HCT116 (cell line): ENCODE results near the gene CPN2. TPM values are rescaled to one million over a fixed set of nuclear protein-coding genes. Genes with fewer than 3 reads are reported as not detected.
A peak's percentile ranks its signal among the peaks of the same experiment; 100 is the strongest.

Experiments used
- ATAC-seq: fragments of 200-7000 bp; cut with Tn5 transposase; 2 replicates; pipeline ENCODE4 v1.9.1; 2020; ENCODE audit warnings: mild to moderate bottlenecking, moderate library complexity
- BruUV-seq: library from RNA; stranded (reverse); fragments of 400-500 nt; replicated peaks from 2 replicates; lab custom pipeline; 2021; lab: Mats Ljungman, UMichigan
- CTCF ChIA-PET: fragments of 300-600 bp; sonication (Branson Sonifier 250); formaldehyde crosslinking; loops from one replicate; lab custom pipeline; 2021; ENCODE audit warnings: antibody characterized with exemption; lab: Charles Lee
- POLR2A ChIA-PET: fragments of 300-600, 350-600 bp; sonication (Branson Sonifier 250); formaldehyde crosslinking; loops from one replicate; lab custom pipeline; 2021; ENCODE audit warnings: antibody characterized with exemption; lab: Charles Lee
- RAD21 ChIA-PET, 2 experiments: fragments of 300-600 bp; sonication (Branson Sonifier 250); formaldehyde crosslinking; loops; one replicate each; lab custom pipeline; 2023; ENCODE audit warnings: low total read pairs in 2 of 2; ENCODE audit not compliant: uncharacterized antibody in 2 of 2, unreplicated experiment in 2 of 2, low non-redundant PET in 1 of 2; lab: Charles Lee
- DNase-seq: peaks from one replicate; pipeline ENCODE4 v3.0.0-alpha.2; 2010; ENCODE audit warnings: low read depth, low spot score
- H2AFZ ChIP-seq: fragments of 200-600 bp; shearing (Covaris generic), sonication (generic); 2 replicates; pipeline ENCODE4 v1.6.1; 2017; ENCODE audit warnings: low read depth, mixed run types, mixed read lengths, antibody characterized with exemption, low read length; ENCODE audit not compliant: poor library complexity, severe bottlenecking
- H3K27ac ChIP-seq: 2 replicates; pipeline ENCODE4 v1.5.1; 2012; ENCODE audit warnings: low read depth, low read length
- H3K27me3 ChIP-seq: fragments of 200-600 bp; sonication (generic); 2 replicates; pipeline ENCODE4 v1.6.1; 2016; ENCODE audit warnings: mixed run types, low read length, mixed read lengths; ENCODE audit not compliant: insufficient read depth
- H3K36me3 ChIP-seq, 2 experiments: fragments of 200-500 bp in 1 of 2; fragments of 200-600 bp in 1 of 2; sonication (Bioruptor generic) in 1 of 2; sonication (generic) in 1 of 2; 2 replicates each; pipeline versions ENCODE4 v1.5.1 to v1.6.1; 2014 to 2016; ENCODE audit warnings: low read length in 2 of 2, inconsistent platforms in 1 of 2, mixed read lengths in 1 of 2, mixed run types in 1 of 2; ENCODE audit not compliant: insufficient read depth in 2 of 2, control insufficient read depth in 1 of 2
- H3K4me1 ChIP-seq, 2 experiments: fragments of 200-600 bp in 1 of 2; sonication (generic) in 1 of 2; 2 replicates each; pipeline versions ENCODE4 v1.5.1 to v1.6.1; 2012 to 2017; ENCODE audit warnings: low read length in 2 of 2, inconsistent platforms in 1 of 2, mild to moderate bottlenecking in 1 of 2, mixed read lengths in 1 of 2, mixed run types in 1 of 2, moderate library complexity in 1 of 2; ENCODE audit not compliant: insufficient read depth in 2 of 2, control insufficient read depth in 1 of 2
- H3K4me2 ChIP-seq: fragments of 200-600 bp; sonication (generic); 2 replicates; pipeline ENCODE4 v1.6.1; 2017; ENCODE audit warnings: mixed run types, low read length, mixed read lengths
- H3K4me3 ChIP-seq, 2 experiments: fragments of 200-600 bp in 1 of 2; sonication (generic) in 1 of 2; replicated peaks in 1 of 2; 2 replicates each; pipeline ENCODE4 v1.5.1; 2011 to 2016; ENCODE audit warnings: low read length in 2 of 2, control low read depth in 1 of 2, low read depth in 1 of 2, mild to moderate bottlenecking in 1 of 2, mixed read lengths in 1 of 2, mixed run types in 1 of 2
- H3K79me2 ChIP-seq: fragments of 200-600 bp; sonication (generic); 2 replicates; pipeline ENCODE4 v1.6.1; 2017; ENCODE audit warnings: mild to moderate bottlenecking, mixed run types, low read length, moderate library complexity, mixed read lengths; ENCODE audit not compliant: insufficient read depth
- H3K9ac ChIP-seq: fragments of 200-600 bp; sonication (generic); 2 replicates; pipeline ENCODE4 v1.6.1; 2016; ENCODE audit warnings: low read length, mixed read lengths
- H3K9me2 ChIP-seq: fragments of 200-600 bp; sonication (generic), shearing (Covaris generic); 2 replicates; pipeline ENCODE4 v1.6.1; 2017; ENCODE audit warnings: mixed run types, mild to moderate bottlenecking, moderate library complexity; ENCODE audit not compliant: insufficient read depth
- H3K9me3 ChIP-seq, 2 experiments: fragments of 200-500 bp in 1 of 2; fragments of 200-600 bp in 1 of 2; sonication (Bioruptor generic) in 1 of 2; sonication (generic) in 1 of 2; 2 replicates each; pipeline ENCODE4 v1.6.1; 2014 to 2017; ENCODE audit warnings: low read length in 2 of 2, mixed read lengths in 2 of 2, inconsistent platforms in 1 of 2, low read depth in 1 of 2, mild to moderate bottlenecking in 1 of 2, mixed run types in 1 of 2, moderate library complexity in 1 of 2; ENCODE audit not compliant: control insufficient read depth in 1 of 2, insufficient read depth in 1 of 2
- H4K20me1 ChIP-seq: fragments of 200-600 bp; sonication (generic), shearing (Covaris generic); 2 replicates; pipeline ENCODE4 v1.6.1; 2017; ENCODE audit warnings: mixed run types, mild to moderate bottlenecking, moderate library complexity; ENCODE audit not compliant: insufficient read depth
- CBX3 ChIP-seq: IDR thresholded peaks from 2 replicates; pipeline ENCODE4 v1.6.1; 2012; ENCODE audit warnings: low read depth
- CEBPB ChIP-seq: IDR thresholded peaks from 2 replicates; pipeline ENCODE4 v1.6.1; 2012; ENCODE audit warnings: low read depth
- EGR1 ChIP-seq: IDR thresholded peaks from 2 replicates; pipeline ENCODE4 v1.6.1; 2012; ENCODE audit warnings: low read depth
- ELF1 ChIP-seq: IDR thresholded peaks from 2 replicates; pipeline ENCODE4 v1.6.1; 2012; ENCODE audit warnings: low read depth, borderline replicate concordance
- EZH2 ChIP-seq: fragments of 200-600 bp; sonication (generic); IDR thresholded peaks from 2 replicates; pipeline ENCODE4 v1.6.1; 2017; ENCODE audit warnings: antibody characterized with exemption, mixed run types
- EZH2phosphoT487 ChIP-seq: fragments of 200-600 bp; IDR thresholded peaks from 2 replicates; pipeline ENCODE4 v1.6.1; 2018; ENCODE audit warnings: antibody characterized with exemption, borderline replicate concordance
- FOSL1 ChIP-seq: IDR thresholded peaks from 2 replicates; pipeline ENCODE4 v1.6.1; 2012; ENCODE audit warnings: low read depth
- JUND ChIP-seq: IDR thresholded peaks from 2 replicates; pipeline ENCODE4 v1.6.1; 2012
- MAX ChIP-seq: IDR thresholded peaks from 2 replicates; pipeline ENCODE4 v1.6.1; 2012
- POLR2AphosphoS5 ChIP-seq: IDR thresholded peaks from 2 replicates; pipeline ENCODE4 v1.6.1; 2011; ENCODE audit warnings: mild to moderate bottlenecking, low read depth, low read length, moderate library complexity
- SIN3A ChIP-seq: IDR thresholded peaks from 2 replicates; pipeline ENCODE4 v1.6.1; 2012; ENCODE audit warnings: low read depth
- SP1 ChIP-seq: IDR thresholded peaks from 2 replicates; pipeline ENCODE4 v1.6.1; 2012; ENCODE audit warnings: low read depth
- SRF ChIP-seq: IDR thresholded peaks from 2 replicates; pipeline ENCODE4 v1.6.1; 2012; ENCODE audit warnings: low read depth
- TCF7L2 ChIP-seq: IDR thresholded peaks from 2 replicates; pipeline ENCODE4 v1.7.0; 2011; ENCODE audit warnings: borderline replicate concordance, inconsistent platforms; ENCODE audit not compliant: insufficient read depth, insufficient read length; ENCODE audit errors: extremely low read depth
- ZBTB33 ChIP-seq: IDR thresholded peaks from 2 replicates; pipeline ENCODE4 v1.6.1; 2011; ENCODE audit warnings: mild to moderate bottlenecking, low read length, moderate library complexity; ENCODE audit not compliant: insufficient replicate concordance; ENCODE audit errors: extremely low read depth
- ZFX ChIP-seq: fragments of 450-650 bp; IDR thresholded peaks from 2 replicates; pipeline ENCODE4 v1.6.1; 2017
- intact Hi-C: fragments of 100-400 bp; cut with micrococcal nuclease; formaldehyde crosslinking; loops from 2 replicates; pipeline ENCODE4 v1.10.0; 2022
- total RNA-seq: library from RNA; stranded (reverse); gene quantifications from one replicate; pipeline ENCODE4 v1.2.1, GENCODE V29; 2021; ENCODE audit not compliant: unreplicated experiment
- TF ChIP-seq, protein P1 (sequence below), 3 experiments: fragments of 200-600 bp in 1 of 3; sonication (generic) in 1 of 3; IDR thresholded peaks in 2 of 3; conservative IDR thresholded peaks in 1 of 3; 2 replicates each; pipeline ENCODE4 v1.5.1; 2012 to 2017; ENCODE audit warnings: low read depth in 2 of 3, low read length in 2 of 3, antibody characterized with exemption in 1 of 3, borderline replicate concordance in 1 of 3, control low read depth in 1 of 3, mild to moderate bottlenecking in 1 of 3, mixed read lengths in 1 of 3, mixed run types in 1 of 3, moderate library complexity in 1 of 3; ENCODE audit not compliant: insufficient read depth in 1 of 3

The CPN2 gene
- total RNA-seq, 1 experiment from 2014 or later: not detected

- no peak for TF ChIP-seq ZBTB33
- TF ChIP-seq MAX: no peak
- no peak for TF ChIP-seq CBX3
- no peak for TF ChIP-seq TCF7L2
- TF ChIP-seq ELF1: no peak
- no peak for TF ChIP-seq EGR1
- TF ChIP-seq EZH2phosphoT487: no peak; the same call in 1 of the 2 replicates
- TF ChIP-seq POLR2AphosphoS5: no peak
These were observed 23.7 kb downstream of the CPN2 start (continued) for GRCh38 chr3:194327218-194328052.

- intact Hi-C loops: loop anchor here (5.0 kb wide), 1 partner anchor 1410 kb away; the partner anchor contains the start of gene MB21D2
- no TSS peak for BruUV-seq
- ATAC-seq: no peak
- H2AFZ ChIP-seq: no peak overlapping the region
- peaks cover under 1% of the 10 kb centered on the region; the same call in 1 of the 2 replicates for H3K79me2 ChIP-seq
- peaks cover 0 to 13% of the 10 kb centered on the region in 2 experiments; a peak in 1 of 4 replicates for H3K9me3 ChIP-seq
- H3K36me3 ChIP-seq: no peaks in the 10 kb centered on the region
- ChIA-PET POLR2A (no interaction called here), CTCF (no interaction called here), RAD21 (no interaction called here)
- no peak for DNase-seq
- H3K4me1 ChIP-seq: peaks cover 32 to 74% of the 10 kb centered on the region in 2 experiments
- H3K27ac ChIP-seq: peak overlapping the region; percentile 7; the same call in 1 of the 2 replicates
- H3K4me2 ChIP-seq: peak overlapping the region; percentile 53; the same call in 1 of the 2 replicates
- H3K9ac ChIP-seq: no peak overlapping the region
- no peaks in the 10 kb centered on the region for H3K9me2 ChIP-seq
- no peaks in the 10 kb centered on the region for H4K20me1 ChIP-seq
- H3K4me3 ChIP-seq: no peak overlapping the region
- H3K27me3 ChIP-seq: no peaks in the 10 kb centered on the region
- TF ChIP-seq SP1 (no peak), EGR1 (no peak), EZH2phosphoT487 (no peak), ZFX (no peak), CEBPB (no peak), MAX (no peak), SRF (no peak), ZBTB33 (no peak), TCF7L2 (no peak), JUND (no peak), CBX3 (no peak), SIN3A (no peak), FOSL1 (no peak), ELF1 (no peak), EZH2 (no peak), POLR2AphosphoS5 (no peak)
- TF ChIP-seq, protein P1, sequence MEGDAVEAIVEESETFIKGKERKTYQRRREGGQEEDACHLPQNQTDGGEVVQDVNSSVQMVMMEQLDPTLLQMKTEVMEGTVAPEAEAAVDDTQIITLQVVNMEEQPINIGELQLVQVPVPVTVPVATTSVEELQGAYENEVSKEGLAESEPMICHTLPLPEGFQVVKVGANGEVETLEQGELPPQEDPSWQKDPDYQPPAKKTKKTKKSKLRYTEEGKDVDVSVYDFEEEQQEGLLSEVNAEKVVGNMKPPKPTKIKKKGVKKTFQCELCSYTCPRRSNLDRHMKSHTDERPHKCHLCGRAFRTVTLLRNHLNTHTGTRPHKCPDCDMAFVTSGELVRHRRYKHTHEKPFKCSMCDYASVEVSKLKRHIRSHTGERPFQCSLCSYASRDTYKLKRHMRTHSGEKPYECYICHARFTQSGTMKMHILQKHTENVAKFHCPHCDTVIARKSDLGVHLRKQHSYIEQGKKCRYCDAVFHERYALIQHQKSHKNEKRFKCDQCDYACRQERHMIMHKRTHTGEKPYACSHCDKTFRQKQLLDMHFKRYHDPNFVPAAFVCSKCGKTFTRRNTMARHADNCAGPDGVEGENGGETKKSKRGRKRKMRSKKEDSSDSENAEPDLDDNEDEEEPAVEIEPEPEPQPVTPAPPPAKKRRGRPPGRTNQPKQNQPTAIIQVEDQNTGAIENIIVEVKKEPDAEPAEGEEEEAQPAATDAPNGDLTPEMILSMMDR (IDR thresholded peaks at IDR 0.05 in 2 of 3, conservative IDR thresholded peaks at IDR 0.05 in 1 of 3; ENCODE audit: borderline replicate concordance in 1 of 3, insufficient read depth in 1 of 3, low read depth in 2 of 3, low read length in 2 of 3): no peak
These were observed 24.2 kb downstream of the CPN2 start for GRCh38 chr3:194326968-194327217.
